ENCODE measurements around the gene MYLK2. TPM values are rescaled to one million over a fixed set of nuclear protein-coding genes. Genes with fewer than 3 reads are reported as not detected.

Gene MYLK2
- total RNA-seq, 1 donor from 2014 or later, result 0.49 TPM

DNA sequence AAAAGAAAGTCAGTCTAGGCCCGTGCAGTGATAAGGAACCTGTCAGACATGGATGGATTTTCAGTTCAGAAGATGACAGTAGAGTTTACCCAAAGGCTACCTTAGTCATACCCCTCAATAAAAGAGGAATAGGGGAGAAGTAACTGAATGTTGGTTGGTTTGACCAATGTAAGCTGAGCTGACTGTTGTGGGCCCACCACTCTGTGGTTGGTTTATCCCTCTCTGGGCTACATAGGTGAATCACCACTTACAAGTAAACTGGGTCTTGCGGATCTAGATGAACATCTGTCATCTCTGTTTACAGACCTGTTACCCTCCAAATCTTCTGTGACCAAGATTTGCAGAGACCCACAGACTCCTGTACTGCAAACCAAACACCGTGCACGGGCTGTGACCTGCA lies 37.2 kb upstream of the MYLK2 start:
- H3K36me3 Mint-ChIP-seq, result peaks cover 38% of the 10 kb centered on the region
- no peak overlapping the region for H3K27ac Mint-ChIP-seq
- no peaks in the 10 kb centered on the region for H3K9me3 Mint-ChIP-seq
- TF ChIP-seq, protein P1, sequence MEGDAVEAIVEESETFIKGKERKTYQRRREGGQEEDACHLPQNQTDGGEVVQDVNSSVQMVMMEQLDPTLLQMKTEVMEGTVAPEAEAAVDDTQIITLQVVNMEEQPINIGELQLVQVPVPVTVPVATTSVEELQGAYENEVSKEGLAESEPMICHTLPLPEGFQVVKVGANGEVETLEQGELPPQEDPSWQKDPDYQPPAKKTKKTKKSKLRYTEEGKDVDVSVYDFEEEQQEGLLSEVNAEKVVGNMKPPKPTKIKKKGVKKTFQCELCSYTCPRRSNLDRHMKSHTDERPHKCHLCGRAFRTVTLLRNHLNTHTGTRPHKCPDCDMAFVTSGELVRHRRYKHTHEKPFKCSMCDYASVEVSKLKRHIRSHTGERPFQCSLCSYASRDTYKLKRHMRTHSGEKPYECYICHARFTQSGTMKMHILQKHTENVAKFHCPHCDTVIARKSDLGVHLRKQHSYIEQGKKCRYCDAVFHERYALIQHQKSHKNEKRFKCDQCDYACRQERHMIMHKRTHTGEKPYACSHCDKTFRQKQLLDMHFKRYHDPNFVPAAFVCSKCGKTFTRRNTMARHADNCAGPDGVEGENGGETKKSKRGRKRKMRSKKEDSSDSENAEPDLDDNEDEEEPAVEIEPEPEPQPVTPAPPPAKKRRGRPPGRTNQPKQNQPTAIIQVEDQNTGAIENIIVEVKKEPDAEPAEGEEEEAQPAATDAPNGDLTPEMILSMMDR (IDR thresholded peaks at IDR 0.05; ENCODE audit: unreplicated experiment), result no peak
- no peaks in the 10 kb centered on the region for H3K27me3 Mint-ChIP-seq (ENCODE audit: low read depth)
- H3K4me3 Mint-ChIP-seq, result no peak overlapping the region
- no peak for DNase-seq (ENCODE audit: low spot score in 2 of 2, unreplicated experiment in 2 of 2)
- H3K4me1 Mint-ChIP-seq, result no peaks in the 10 kb centered on the region

DNA sequence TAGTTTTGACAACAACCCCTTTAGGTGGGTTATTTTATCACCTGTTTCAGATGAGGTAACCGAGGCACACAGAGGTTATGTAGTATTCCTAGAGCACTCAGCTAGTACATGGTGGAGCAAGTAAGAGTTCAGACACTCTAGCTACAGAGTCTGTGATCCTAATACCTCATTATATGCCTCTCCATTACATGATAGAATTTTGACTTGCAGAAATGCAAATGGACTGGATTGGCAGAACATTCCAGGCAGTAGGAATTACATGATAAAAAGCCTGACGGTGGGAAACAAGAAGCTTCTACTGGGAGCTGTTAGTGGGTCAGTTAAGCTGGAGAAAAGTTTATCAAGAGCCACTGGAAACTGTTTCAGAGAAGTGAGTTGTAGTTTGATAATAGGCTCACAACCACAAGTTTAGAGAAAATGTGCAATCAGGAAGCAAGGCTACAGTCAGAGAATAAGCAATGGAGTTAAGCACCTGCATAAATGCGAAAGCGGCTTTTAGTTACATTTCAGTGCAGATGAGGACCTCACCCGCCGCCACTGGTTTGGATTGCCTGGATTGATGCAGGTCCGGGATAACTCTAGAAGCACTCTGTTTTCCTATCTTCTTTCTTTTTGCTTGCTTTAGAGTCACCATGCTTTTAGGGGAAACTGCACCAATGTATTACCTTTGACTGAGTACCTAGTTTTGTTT lies 34.7 kb upstream of the MYLK2 start:
- TF ChIP-seq, protein P1 (IDR thresholded peaks at IDR 0.05; ENCODE audit: unreplicated experiment), result no peak
- Mint-ChIP-seq H3K27ac (no peak overlapping the region), H3K4me3 (no peak overlapping the region), H3K9me3 (no peaks in the 10 kb centered on the region), H3K36me3 (peaks cover 35% of the 10 kb centered on the region), H3K27me3 (ENCODE audit: low read depth) (no peaks in the 10 kb centered on the region), H3K4me1 (no peaks in the 10 kb centered on the region)
- DNase-seq (ENCODE audit: low spot score in 2 of 2, unreplicated experiment in 2 of 2), result no peak

DNA sequence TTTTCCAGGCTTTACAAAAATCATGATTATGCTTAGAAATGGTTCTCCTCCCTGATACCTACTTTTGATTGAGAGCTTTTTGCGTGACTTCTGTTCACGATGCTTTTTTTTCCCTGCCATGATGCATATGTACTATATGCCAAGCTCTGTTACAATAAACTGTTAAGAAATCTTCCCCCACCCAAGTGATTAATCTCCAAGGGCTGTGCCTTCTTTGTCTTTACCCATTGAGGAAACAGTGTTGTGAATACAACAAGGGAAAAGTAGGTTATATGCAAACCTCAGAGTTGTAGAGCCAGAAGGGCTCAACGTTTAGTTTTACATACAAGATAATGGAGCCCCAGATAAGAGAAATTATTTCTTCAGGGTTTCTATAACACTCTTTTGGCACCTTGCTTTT lies 34.1 kb upstream of the MYLK2 start:
- TF ChIP-seq, protein P1 (IDR thresholded peaks at IDR 0.05; ENCODE audit: unreplicated experiment), result no peak
- Mint-ChIP-seq H3K36me3 (peaks cover 32% of the 10 kb centered on the region), H3K9me3 (no peaks in the 10 kb centered on the region), H3K27ac (no peak overlapping the region), H3K4me3 (no peak overlapping the region), H3K4me1 (no peaks in the 10 kb centered on the region), H3K27me3 (ENCODE audit: low read depth) (no peaks in the 10 kb centered on the region)
- no peak for DNase-seq (ENCODE audit: low spot score in 2 of 2, unreplicated experiment in 2 of 2)

DNA sequence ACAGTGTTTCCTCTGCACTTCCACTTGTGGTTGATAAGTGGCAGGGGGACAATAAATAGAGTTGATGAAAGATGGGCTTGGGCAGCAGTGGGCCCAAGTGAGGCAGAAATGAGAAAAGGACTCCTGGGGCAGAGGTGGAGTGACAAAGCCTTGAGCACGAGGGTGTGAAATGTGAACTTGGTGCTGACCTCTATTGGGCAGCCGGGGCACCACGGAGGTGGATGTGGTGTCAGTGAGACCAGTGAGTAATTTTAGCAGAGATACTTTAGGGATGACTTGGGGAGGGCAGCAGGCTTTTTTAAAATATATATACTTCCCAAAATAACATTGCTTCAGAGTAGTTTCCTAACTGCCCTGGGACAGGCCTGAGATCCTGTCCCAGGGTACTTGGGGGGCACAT lies 30.6 kb upstream of the MYLK2 start:
- Mint-ChIP-seq H3K36me3 (peaks cover 22% of the 10 kb centered on the region), H3K4me1 (no peaks in the 10 kb centered on the region), H3K27ac (no peak overlapping the region), H3K27me3 (ENCODE audit: low read depth) (no peaks in the 10 kb centered on the region), H3K9me3 (no peaks in the 10 kb centered on the region), H3K4me3 (no peak overlapping the region)
- TF ChIP-seq, protein P1 (IDR thresholded peaks at IDR 0.05; ENCODE audit: unreplicated experiment), result no peak
- no peak for DNase-seq (ENCODE audit: low spot score in 2 of 2, unreplicated experiment in 2 of 2)

DNA sequence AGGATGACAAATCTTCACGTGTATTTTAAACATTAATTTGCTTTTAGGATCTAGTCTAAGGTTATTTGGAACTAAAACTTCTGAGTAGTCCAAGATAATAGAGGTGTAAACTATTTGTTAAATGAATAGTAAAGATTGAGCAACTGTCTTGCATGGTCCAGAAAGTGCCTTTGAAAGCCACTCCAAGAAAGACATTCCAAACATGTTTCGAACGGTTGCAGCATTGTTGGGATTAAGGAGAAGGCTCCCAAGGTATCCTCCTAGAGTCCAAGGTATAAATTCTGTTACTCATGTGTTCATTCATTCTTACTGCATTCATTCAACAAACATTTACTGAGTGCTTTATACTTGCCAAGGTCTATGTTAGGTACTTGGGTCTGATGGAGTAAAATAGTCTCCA lies 28.8 kb upstream of the MYLK2 start:
- H3K36me3 Mint-ChIP-seq, result peaks cover 17% of the 10 kb centered on the region
- no peaks in the 10 kb centered on the region for H3K9me3 Mint-ChIP-seq
- H3K4me1 Mint-ChIP-seq, result peaks cover 4% of the 10 kb centered on the region
- H3K4me3 Mint-ChIP-seq, result no peak overlapping the region
- no peaks in the 10 kb centered on the region for H3K27me3 Mint-ChIP-seq (ENCODE audit: low read depth)
- TF ChIP-seq, protein P1 (IDR thresholded peaks at IDR 0.05; ENCODE audit: unreplicated experiment), result no peak
- no peak overlapping the region for H3K27ac Mint-ChIP-seq
- no peak for DNase-seq (ENCODE audit: low spot score in 2 of 2, unreplicated experiment in 2 of 2)

Data from mesothelial cell of epicardium (in vitro differentiated cells).